ENCODE results near the gene ATF5.

GRCh38 chr19:49977881-49978280, 48.9 kb downstream of the ATF5 start:
- TF ChIP-seq CTCF (conservative IDR thresholded peaks at IDR 0.05) (no peak), EZH2 (IDR thresholded peaks at IDR 0.05; ENCODE audit: low read depth) (no peak)
